Ammon's horn (tissue), 1 donor: ENCODE data around the gene MAMSTR.

ENCODE experiments used
- DNase-seq: peaks from one replicate; pipeline ENCODE4 v3.0.0-alpha.2; 2016; ENCODE audit warnings: low spot score

The MAMSTR gene

DNA sequence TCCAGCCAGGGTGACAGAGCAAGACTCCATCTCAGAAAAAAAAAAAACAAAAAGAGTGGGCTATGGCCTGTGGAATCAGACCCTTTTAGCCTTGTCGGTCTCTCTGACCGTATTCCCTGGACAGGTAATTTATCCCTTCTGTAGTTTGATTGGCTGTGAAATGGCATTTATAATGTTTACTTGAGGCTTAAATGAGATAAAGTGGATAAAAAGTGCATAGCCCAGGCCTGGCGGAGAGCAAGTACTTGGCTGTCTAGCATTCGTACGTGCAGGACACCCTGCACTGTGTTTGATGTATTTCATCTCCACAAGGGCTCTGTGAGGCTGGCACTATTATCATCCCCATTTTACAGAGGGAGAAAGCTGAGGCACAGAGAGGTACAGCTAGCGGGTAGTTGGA, 53.7 kb downstream of the MAMSTR start:
- no peak for DNase-seq

GRCh38 chr19:48664476-48664875, 55.0 kb downstream of the MAMSTR start:
- no peak for DNase-seq

- DNase-seq = no peak
Observed at GRCh38 chr19:48663667-48664066, 55.9 kb downstream of the MAMSTR start.
